WTC11 (cell line): ENCODE measurements around the gene KRT76. TPM values are rescaled to one million over a fixed set of nuclear protein-coding genes. Genes with fewer than 3 reads are reported as not detected.

Source experiments
- ATAC-seq: fragments of 200-7000 bp; cut with Tn5 transposase; 2 replicates; pipeline ENCODE4 v1.10.0; 2021; ENCODE audit warnings: mild to moderate bottlenecking, moderate library complexity
- Bru-seq: library from RNA; stranded (reverse); fragments of 400-500 nt; gene quantifications from one replicate; lab custom pipeline; 2021; lab: Mats Ljungman, UMichigan
- CTCF ChIA-PET: fragments of 300-600 bp; sonication (Branson Sonifier 250); formaldehyde crosslinking; loops from one replicate; lab custom pipeline; 2021; ENCODE audit warnings: antibody characterized with exemption; lab: Charles Lee
- POLR2A ChIA-PET: fragments of 350-600 bp; sonication (Branson Sonifier 250); formaldehyde crosslinking; loops from one replicate; lab custom pipeline; 2021; ENCODE audit warnings: antibody characterized with exemption; lab: Charles Lee
- DNase-seq: peaks from one replicate; pipeline ENCODE4 v3.0.0; 2021; ENCODE audit warnings: low spot score
- H3K27ac Mint-ChIP-seq: 2 replicates; pipeline ENCODE4 v1.8.0; 2021; ENCODE audit warnings: mixed read lengths
- H3K27me3 Mint-ChIP-seq: 2 replicates; pipeline ENCODE4 v1.8.0; 2021; ENCODE audit warnings: low read depth, mild to moderate bottlenecking, moderate library complexity, mixed read lengths
- H3K36me3 Mint-ChIP-seq: 2 replicates; pipeline ENCODE4 v1.8.0; 2021; ENCODE audit warnings: mixed read lengths
- H3K4me1 Mint-ChIP-seq: 2 replicates; pipeline ENCODE4 v1.8.0; 2022; ENCODE audit warnings: mixed read lengths
- H3K4me3 Mint-ChIP-seq: 2 replicates; pipeline ENCODE4 v1.8.0; 2021; ENCODE audit warnings: mild to moderate bottlenecking, moderate library complexity, mixed read lengths
- H3K9me3 Mint-ChIP-seq: 2 replicates; pipeline ENCODE4 v1.8.0; 2021; ENCODE audit warnings: mixed read lengths
- ESRRA ChIP-seq: sonication (generic); formaldehyde crosslinking; IDR thresholded peaks from 2 replicates; pipeline ENCODE4 v1.8.1; 2022; ENCODE audit warnings: mild to moderate bottlenecking, missing genetic modification reagents, borderline replicate concordance
- ETV6 ChIP-seq: sonication (generic); formaldehyde crosslinking; IDR thresholded peaks from 2 replicates; pipeline ENCODE4 v1.8.1; 2022; ENCODE audit warnings: mild to moderate bottlenecking, missing genetic modification reagents
- GTF2I ChIP-seq: fragments of 250-450 bp; sonication (Bioruptor Pico); conservative IDR thresholded peaks from 2 replicates; pipeline ENCODE4 v1.4.0; 2021; ENCODE audit warnings: mild to moderate bottlenecking
- HMGA2 ChIP-seq: fragments of 250-450 bp; sonication (Bioruptor Pico); IDR thresholded peaks from 2 replicates; pipeline ENCODE4 v1.4.0; 2021; ENCODE audit warnings: mild to moderate bottlenecking, moderate library complexity
- MXD4 ChIP-seq: fragments of 250-450 bp; sonication (Bioruptor Pico); IDR thresholded peaks from 2 replicates; pipeline ENCODE4 v1.8.0; 2021; ENCODE audit warnings: mild to moderate bottlenecking, moderate library complexity, borderline replicate concordance
- MYBL2 ChIP-seq: sonication (generic); formaldehyde crosslinking; IDR thresholded peaks from 2 replicates; pipeline ENCODE4 v1.8.1; 2023; ENCODE audit warnings: mild to moderate bottlenecking, moderate library complexity, missing genetic modification reagents
- NFE2L1 ChIP-seq: sonication (generic); formaldehyde crosslinking; IDR thresholded peaks from 2 replicates; pipeline ENCODE4 v1.8.1; 2023; ENCODE audit warnings: missing genetic modification reagents
- NFYB ChIP-seq: sonication (generic); formaldehyde crosslinking; conservative IDR thresholded peaks from 2 replicates; pipeline ENCODE4 v1.8.0; 2022; ENCODE audit warnings: low read depth, missing genetic modification reagents
- PRRX2 ChIP-seq: fragments of 250-450 bp; sonication (Bioruptor Pico); IDR thresholded peaks from 2 replicates; pipeline ENCODE4 v1.8.0; 2021; ENCODE audit warnings: mild to moderate bottlenecking
- RORB ChIP-seq: fragments of 250-450 bp; sonication (Bioruptor Pico); IDR thresholded peaks from 2 replicates; pipeline ENCODE4 v1.9.0; 2021; ENCODE audit warnings: mild to moderate bottlenecking
- SP1 ChIP-seq: sonication (generic); formaldehyde crosslinking; conservative IDR thresholded peaks from 2 replicates; pipeline ENCODE4 v1.8.1; 2022; ENCODE audit warnings: missing genetic modification reagents
- TEAD4 ChIP-seq: sonication (generic); formaldehyde crosslinking; IDR thresholded peaks from 2 replicates; pipeline ENCODE4 v1.8.0; 2022; ENCODE audit warnings: mild to moderate bottlenecking, missing genetic modification reagents
- USF1 ChIP-seq: sonication (generic); formaldehyde crosslinking; IDR thresholded peaks from 2 replicates; pipeline ENCODE4 v1.8.0; 2022; ENCODE audit warnings: mild to moderate bottlenecking, missing genetic modification reagents
- ZNF232 ChIP-seq: sonication (generic); formaldehyde crosslinking; IDR thresholded peaks from 2 replicates; pipeline ENCODE4 v1.8.0; 2022; ENCODE audit warnings: mild to moderate bottlenecking, missing genetic modification reagents
- ZNF396 ChIP-seq: fragments of 250-450 bp; sonication (Bioruptor Pico); IDR thresholded peaks from 2 replicates; pipeline ENCODE4 v1.8.0; 2021; ENCODE audit warnings: mild to moderate bottlenecking, moderate library complexity, borderline replicate concordance
- ZNF416 ChIP-seq: fragments of 250-450 bp; sonication (Bioruptor Pico); IDR thresholded peaks from 2 replicates; pipeline ENCODE4 v1.9.0; 2021; ENCODE audit warnings: mild to moderate bottlenecking, inconsistent platforms
- ZNF423 ChIP-seq: fragments of 250-450 bp; sonication (Bioruptor Pico); IDR thresholded peaks from 2 replicates; pipeline ENCODE4 v2.1.2; 2022; ENCODE audit warnings: mild to moderate bottlenecking, moderate library complexity
- ZNF671 ChIP-seq: fragments of 250-450 bp; sonication (Bioruptor Pico); IDR thresholded peaks from 2 replicates; pipeline ENCODE4 v1.8.0; 2021; ENCODE audit warnings: mild to moderate bottlenecking
- long read RNA-seq, 3 experiments: library from RNA in 1 of 3; library from capped mRNA in 1 of 3; library from polyadenylated mRNA in 1 of 3; unstranded in 2 of 3; stranded (forward) in 1 of 3; transcript quantifications; one replicate each; pipeline ENCODE4 v2.0.0, GENCODE V29; 2021
- total RNA-seq: library from RNA; stranded (reverse); gene quantifications from 3 replicates; pipeline ENCODE4 v1.2.3, GENCODE V29; 2021
- TF ChIP-seq, protein P1 (sequence below): sonication (generic); formaldehyde crosslinking; IDR thresholded peaks from 2 replicates; pipeline ENCODE4 v1.8.0; 2023; ENCODE audit warnings: missing genetic modification reagents, mild to moderate bottlenecking, borderline replicate concordance
- TF ChIP-seq, protein P2 (sequence below): fragments of 200-600 bp; IDR thresholded peaks from 2 replicates; pipeline ENCODE4 v1.8.0; 2022; ENCODE audit warnings: antibody characterized with exemption
- TF ChIP-seq, protein P3 (sequence below): sonication (generic); formaldehyde crosslinking; IDR thresholded peaks from 2 replicates; pipeline ENCODE4 v1.8.1; 2023; ENCODE audit warnings: mild to moderate bottlenecking, missing genetic modification reagents, moderate library complexity
- TF ChIP-seq, protein P4 (sequence below): sonication (generic); formaldehyde crosslinking; IDR thresholded peaks from 2 replicates; pipeline ENCODE4 v1.8.1; 2023; ENCODE audit warnings: mild to moderate bottlenecking, moderate library complexity, missing genetic modification reagents

KRT76 gene
- total RNA-seq, result not detected in 3 replicates
- not detected for Bru-seq, nascent RNA
- long read RNA-seq, experiment 1, result 0 reads
- long read RNA-seq, experiment 2, result 0 reads
- long read RNA-seq, experiment 3, result 0 reads

- H3K4me3 Mint-ChIP-seq, result no peak within 1 kb of the TSS
- no peaks in the 10 kb centered on the region for H3K4me1 Mint-ChIP-seq
- POLR2A ChIA-PET, result no interaction called here
- no peak for TF ChIP-seq USF1 (CRISPR knock-in tag)
- TF ChIP-seq, protein P1, sequence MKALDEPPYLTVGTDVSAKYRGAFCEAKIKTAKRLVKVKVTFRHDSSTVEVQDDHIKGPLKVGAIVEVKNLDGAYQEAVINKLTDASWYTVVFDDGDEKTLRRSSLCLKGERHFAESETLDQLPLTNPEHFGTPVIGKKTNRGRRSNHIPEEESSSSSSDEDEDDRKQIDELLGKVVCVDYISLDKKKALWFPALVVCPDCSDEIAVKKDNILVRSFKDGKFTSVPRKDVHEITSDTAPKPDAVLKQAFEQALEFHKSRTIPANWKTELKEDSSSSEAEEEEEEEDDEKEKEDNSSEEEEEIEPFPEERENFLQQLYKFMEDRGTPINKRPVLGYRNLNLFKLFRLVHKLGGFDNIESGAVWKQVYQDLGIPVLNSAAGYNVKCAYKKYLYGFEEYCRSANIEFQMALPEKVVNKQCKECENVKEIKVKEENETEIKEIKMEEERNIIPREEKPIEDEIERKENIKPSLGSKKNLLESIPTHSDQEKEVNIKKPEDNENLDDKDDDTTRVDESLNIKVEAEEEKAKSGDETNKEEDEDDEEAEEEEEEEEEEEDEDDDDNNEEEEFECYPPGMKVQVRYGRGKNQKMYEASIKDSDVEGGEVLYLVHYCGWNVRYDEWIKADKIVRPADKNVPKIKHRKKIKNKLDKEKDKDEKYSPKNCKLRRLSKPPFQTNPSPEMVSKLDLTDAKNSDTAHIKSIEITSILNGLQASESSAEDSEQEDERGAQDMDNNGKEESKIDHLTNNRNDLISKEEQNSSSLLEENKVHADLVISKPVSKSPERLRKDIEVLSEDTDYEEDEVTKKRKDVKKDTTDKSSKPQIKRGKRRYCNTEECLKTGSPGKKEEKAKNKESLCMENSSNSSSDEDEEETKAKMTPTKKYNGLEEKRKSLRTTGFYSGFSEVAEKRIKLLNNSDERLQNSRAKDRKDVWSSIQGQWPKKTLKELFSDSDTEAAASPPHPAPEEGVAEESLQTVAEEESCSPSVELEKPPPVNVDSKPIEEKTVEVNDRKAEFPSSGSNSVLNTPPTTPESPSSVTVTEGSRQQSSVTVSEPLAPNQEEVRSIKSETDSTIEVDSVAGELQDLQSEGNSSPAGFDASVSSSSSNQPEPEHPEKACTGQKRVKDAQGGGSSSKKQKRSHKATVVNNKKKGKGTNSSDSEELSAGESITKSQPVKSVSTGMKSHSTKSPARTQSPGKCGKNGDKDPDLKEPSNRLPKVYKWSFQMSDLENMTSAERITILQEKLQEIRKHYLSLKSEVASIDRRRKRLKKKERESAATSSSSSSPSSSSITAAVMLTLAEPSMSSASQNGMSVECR (CRISPR knock-in tag), result no peak
- TF ChIP-seq, protein P2, sequence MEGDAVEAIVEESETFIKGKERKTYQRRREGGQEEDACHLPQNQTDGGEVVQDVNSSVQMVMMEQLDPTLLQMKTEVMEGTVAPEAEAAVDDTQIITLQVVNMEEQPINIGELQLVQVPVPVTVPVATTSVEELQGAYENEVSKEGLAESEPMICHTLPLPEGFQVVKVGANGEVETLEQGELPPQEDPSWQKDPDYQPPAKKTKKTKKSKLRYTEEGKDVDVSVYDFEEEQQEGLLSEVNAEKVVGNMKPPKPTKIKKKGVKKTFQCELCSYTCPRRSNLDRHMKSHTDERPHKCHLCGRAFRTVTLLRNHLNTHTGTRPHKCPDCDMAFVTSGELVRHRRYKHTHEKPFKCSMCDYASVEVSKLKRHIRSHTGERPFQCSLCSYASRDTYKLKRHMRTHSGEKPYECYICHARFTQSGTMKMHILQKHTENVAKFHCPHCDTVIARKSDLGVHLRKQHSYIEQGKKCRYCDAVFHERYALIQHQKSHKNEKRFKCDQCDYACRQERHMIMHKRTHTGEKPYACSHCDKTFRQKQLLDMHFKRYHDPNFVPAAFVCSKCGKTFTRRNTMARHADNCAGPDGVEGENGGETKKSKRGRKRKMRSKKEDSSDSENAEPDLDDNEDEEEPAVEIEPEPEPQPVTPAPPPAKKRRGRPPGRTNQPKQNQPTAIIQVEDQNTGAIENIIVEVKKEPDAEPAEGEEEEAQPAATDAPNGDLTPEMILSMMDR, result no peak
- TF ChIP-seq ZNF416, result no peak
- no peak for TF ChIP-seq HMGA2 (CRISPR knock-in tag)
- TF ChIP-seq GTF2I, result no peak
- no peak for TF ChIP-seq TEAD4 (CRISPR knock-in tag)
- TF ChIP-seq, all 79 proteins: peak for 0
- no peaks in the 10 kb centered on the region for H3K9me3 Mint-ChIP-seq
- no peaks in the 10 kb centered on the region for H3K36me3 Mint-ChIP-seq
- no peak for ATAC-seq
- no peak for DNase-seq
- no peak within 1 kb of the TSS for H3K27ac Mint-ChIP-seq
- H3K27me3 Mint-ChIP-seq, result 0 out of 2 replicates have a peak, but pooled peaks cover 1% of the 10 kb centered on the region
- CTCF ChIA-PET, result interaction anchor here (0.5 kb wide), 1 partner anchor 336 kb away, joined by 5 read pairs; no protein-coding TSS in a partner anchor
These were observed at the start of gene KRT76 for GRCh38 chr12:52776913-52777395. Gene KRT76, minus strand, starts transcription at chr12:52777345. Its CDS starts 54 bp downstream, at chr12:52777291.

DNA sequence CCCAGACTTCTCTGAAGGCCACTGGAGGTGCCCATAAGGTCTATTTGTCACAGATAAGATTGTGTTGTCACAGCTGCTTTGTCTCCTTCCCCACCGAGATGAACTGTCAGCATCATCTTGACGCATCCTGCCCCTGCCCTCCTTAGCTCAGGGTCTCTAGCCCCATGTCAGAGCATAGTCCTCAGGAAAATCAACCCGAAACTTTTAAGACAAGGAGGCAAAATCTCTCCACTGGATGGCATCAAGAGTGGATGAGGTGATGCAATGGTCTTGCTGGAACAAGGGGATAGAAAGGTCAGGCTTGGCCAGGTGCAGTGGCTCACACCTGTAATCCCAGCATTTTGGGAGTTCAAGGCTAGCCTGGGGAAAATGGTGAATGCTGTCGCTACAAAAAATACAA is 48.8 kb upstream of the KRT76 start:
- H3K4me1 Mint-ChIP-seq, result peaks cover 7% of the 10 kb centered on the region
- no peaks in the 10 kb centered on the region; the same call in 1 of the 2 replicates for H3K27me3 Mint-ChIP-seq
- H3K27ac Mint-ChIP-seq, result no peak overlapping the region
- ChIA-PET POLR2A (no interaction called here), CTCF (interaction anchor here (1.0 to 2.2 kb wide), 5 partner anchors 21 to 111 kb away, joined by 3 to 5 read pairs (median 4); no protein-coding TSS in a partner anchor)
- DNase-seq, result no peak
- peaks cover 6% of the 10 kb centered on the region for H3K9me3 Mint-ChIP-seq
- no peak for ATAC-seq
- no peaks in the 10 kb centered on the region for H3K36me3 Mint-ChIP-seq
- no peak overlapping the region for H3K4me3 Mint-ChIP-seq
- no peak for TF ChIP-seq PRRX2 (CRISPR knock-in tag)
- no peak for TF ChIP-seq NFE2L1 (CRISPR knock-in tag)
- no peak for TF ChIP-seq ETV6 (CRISPR knock-in tag)
- TF ChIP-seq ZNF671 (CRISPR knock-in tag), result no peak
- no peak for TF ChIP-seq USF1 (CRISPR knock-in tag)
- no peak for TF ChIP-seq MYBL2 (CRISPR knock-in tag)
- TF ChIP-seq MXD4, result no peak
- no peak for TF ChIP-seq ZNF232
- no peak for TF ChIP-seq ZNF423 (CRISPR knock-in tag)
- TF ChIP-seq ZNF396, result no peak
- TF ChIP-seq, protein P3, sequence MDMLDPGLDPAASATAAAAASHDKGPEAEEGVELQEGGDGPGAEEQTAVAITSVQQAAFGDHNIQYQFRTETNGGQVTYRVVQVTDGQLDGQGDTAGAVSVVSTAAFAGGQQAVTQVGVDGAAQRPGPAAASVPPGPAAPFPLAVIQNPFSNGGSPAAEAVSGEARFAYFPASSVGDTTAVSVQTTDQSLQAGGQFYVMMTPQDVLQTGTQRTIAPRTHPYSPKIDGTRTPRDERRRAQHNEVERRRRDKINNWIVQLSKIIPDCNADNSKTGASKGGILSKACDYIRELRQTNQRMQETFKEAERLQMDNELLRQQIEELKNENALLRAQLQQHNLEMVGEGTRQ, result no peak
- no peak for TF ChIP-seq RORB (CRISPR knock-in tag)
- TF ChIP-seq SP1, result no peak
- TF ChIP-seq ESRRA (CRISPR knock-in tag), result no peak
- TF ChIP-seq, protein P4, sequence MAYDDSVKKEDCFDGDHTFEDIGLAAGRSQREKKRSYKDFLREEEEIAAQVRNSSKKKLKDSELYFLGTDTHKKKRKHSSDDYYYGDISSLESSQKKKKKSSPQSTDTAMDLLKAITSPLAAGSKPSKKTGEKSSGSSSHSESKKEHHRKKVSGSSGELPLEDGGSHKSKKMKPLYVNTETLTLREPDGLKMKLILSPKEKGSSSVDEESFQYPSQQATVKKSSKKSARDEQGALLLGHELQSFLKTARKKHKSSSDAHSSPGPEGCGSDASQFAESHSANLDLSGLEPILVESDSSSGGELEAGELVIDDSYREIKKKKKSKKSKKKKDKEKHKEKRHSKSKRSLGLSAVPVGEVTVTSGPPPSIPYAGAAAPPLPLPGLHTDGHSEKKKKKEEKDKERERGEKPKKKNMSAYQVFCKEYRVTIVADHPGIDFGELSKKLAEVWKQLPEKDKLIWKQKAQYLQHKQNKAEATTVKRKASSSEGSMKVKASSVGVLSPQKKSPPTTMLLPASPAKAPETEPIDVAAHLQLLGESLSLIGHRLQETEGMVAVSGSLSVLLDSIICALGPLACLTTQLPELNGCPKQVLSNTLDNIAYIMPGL (CRISPR knock-in tag), result no peak
- TF ChIP-seq, protein P2, result no peak
- no peak for TF ChIP-seq NFYB (CRISPR knock-in tag)
